ENCODE data around the gene ZNF827. TPM values are rescaled to one million over a fixed set of nuclear protein-coding genes. Genes with fewer than 3 reads are reported as not detected.

The ZNF827 gene
- polyA plus RNA-seq, 1 donor from 2014 or later, result 12.1 TPM

GRCh38 chr4:145907812-145908211 lies 30.8 kb downstream of the ZNF827 start:
- Histone ChIP-seq H3F3A (ENCODE audit: insufficient read depth, low read length, poor library complexity, severe bottlenecking) (no peaks in the 10 kb centered on the region), H3K9me2 (ENCODE audit: insufficient read depth, low read length) (no peaks in the 10 kb centered on the region), H3K36me3 (ENCODE audit: insufficient read depth, low read length) (no peaks in the 10 kb centered on the region), H3K4me3 (ENCODE audit: low read length) (no peak overlapping the region), H2AFZ (ENCODE audit: low read depth, low read length) (no peak overlapping the region), H3K9me3 (ENCODE audit: low read length) (no peaks in the 10 kb centered on the region), H3K79me2 (replicated peaks; ENCODE audit: insufficient read depth, low read length) (peaks cover 50% of the 10 kb centered on the region), H3K4me2 (ENCODE audit: low read length) (no peak overlapping the region), H3K27ac (ENCODE audit: low read length) (no peak overlapping the region), H4K20me1 (ENCODE audit: insufficient read depth) (no peaks in the 10 kb centered on the region), H3K27me3 (ENCODE audit: insufficient read depth, low read depth, low read length) (no peaks in the 10 kb centered on the region), H3K9ac (ENCODE audit: low read length) (no peak overlapping the region)
- TF ChIP-seq TAF1 (IDR thresholded peaks at IDR 0.05; ENCODE audit: low read depth), result no peak
- no peak for TF ChIP-seq EP300 (conservative IDR thresholded peaks at IDR 0.05; ENCODE audit: poor library complexity, severe bottlenecking)
- TF ChIP-seq, protein P1, sequence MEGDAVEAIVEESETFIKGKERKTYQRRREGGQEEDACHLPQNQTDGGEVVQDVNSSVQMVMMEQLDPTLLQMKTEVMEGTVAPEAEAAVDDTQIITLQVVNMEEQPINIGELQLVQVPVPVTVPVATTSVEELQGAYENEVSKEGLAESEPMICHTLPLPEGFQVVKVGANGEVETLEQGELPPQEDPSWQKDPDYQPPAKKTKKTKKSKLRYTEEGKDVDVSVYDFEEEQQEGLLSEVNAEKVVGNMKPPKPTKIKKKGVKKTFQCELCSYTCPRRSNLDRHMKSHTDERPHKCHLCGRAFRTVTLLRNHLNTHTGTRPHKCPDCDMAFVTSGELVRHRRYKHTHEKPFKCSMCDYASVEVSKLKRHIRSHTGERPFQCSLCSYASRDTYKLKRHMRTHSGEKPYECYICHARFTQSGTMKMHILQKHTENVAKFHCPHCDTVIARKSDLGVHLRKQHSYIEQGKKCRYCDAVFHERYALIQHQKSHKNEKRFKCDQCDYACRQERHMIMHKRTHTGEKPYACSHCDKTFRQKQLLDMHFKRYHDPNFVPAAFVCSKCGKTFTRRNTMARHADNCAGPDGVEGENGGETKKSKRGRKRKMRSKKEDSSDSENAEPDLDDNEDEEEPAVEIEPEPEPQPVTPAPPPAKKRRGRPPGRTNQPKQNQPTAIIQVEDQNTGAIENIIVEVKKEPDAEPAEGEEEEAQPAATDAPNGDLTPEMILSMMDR (IDR thresholded peaks at IDR 0.05; ENCODE audit: poor library complexity, severe bottlenecking), result no peak
- no peak for TF ChIP-seq REST (IDR thresholded peaks at IDR 0.05; ENCODE audit: borderline replicate concordance)
- no peak for TF ChIP-seq EZH2 (IDR thresholded peaks at IDR 0.05; ENCODE audit: borderline replicate concordance, insufficient read depth, low read length, poor library complexity, severe bottlenecking)
- no peak for TF ChIP-seq RAD21 (conservative IDR thresholded peaks at IDR 0.05)
- TF ChIP-seq SMC3 (conservative IDR thresholded peaks at IDR 0.05; ENCODE audit: poor library complexity), result no peak
- TF ChIP-seq MXI1 (conservative IDR thresholded peaks at IDR 0.05; ENCODE audit: poor library complexity, severe bottlenecking), result no peak
- TF ChIP-seq POLR2AphosphoS5 (IDR thresholded peaks at IDR 0.05), result no peak

- no peaks in the 10 kb centered on the region for H3K9me3 ChIP-seq (ENCODE audit: low read length)
- H3K79me2 ChIP-seq (replicated peaks; ENCODE audit: insufficient read depth, low read length), result peaks cover 46% of the 10 kb centered on the region
- no peaks in the 10 kb centered on the region for H3F3A ChIP-seq (ENCODE audit: insufficient read depth, low read length, poor library complexity, severe bottlenecking)
- H3K4me2 ChIP-seq (ENCODE audit: low read length), result no peak overlapping the region
- no peak overlapping the region for H2AFZ ChIP-seq (ENCODE audit: low read depth, low read length)
- no peak overlapping the region for H3K9ac ChIP-seq (ENCODE audit: low read length)
- TF ChIP-seq POLR2AphosphoS5 (IDR thresholded peaks at IDR 0.05), result no peak
- TF ChIP-seq, protein P1 (IDR thresholded peaks at IDR 0.05; ENCODE audit: poor library complexity, severe bottlenecking), result no peak
- H3K27ac ChIP-seq (ENCODE audit: low read length), result no peak overlapping the region
- no peaks in the 10 kb centered on the region for H3K27me3 ChIP-seq (ENCODE audit: insufficient read depth, low read depth, low read length)
- no peaks in the 10 kb centered on the region for H4K20me1 ChIP-seq (ENCODE audit: insufficient read depth)
- no peaks in the 10 kb centered on the region for H3K9me2 ChIP-seq (ENCODE audit: insufficient read depth, low read length)
- H3K36me3 ChIP-seq (ENCODE audit: insufficient read depth, low read length), result no peaks in the 10 kb centered on the region
- H3K4me3 ChIP-seq (ENCODE audit: low read length), result no peak overlapping the region
Measured at GRCh38 chr4:145907390-145907789, 31.2 kb downstream of the ZNF827 start.

Measured in neural cell (in vitro differentiated cells).